HG03095 (cell line): ENCODE results near the gene SNX22.
"Not testable (repeated sequence)": the region's sequence is repeated elsewhere in the genome, so short reads cannot be mapped to it uniquely, and the experiment has no call there.

Experiments used
- ATAC-seq: cut with Tn5 transposase; IDR thresholded peaks from one replicate; pipeline ENCODE4 v1.9.1; 2021; ENCODE audit warnings: moderate library complexity; ENCODE audit not compliant: unreplicated experiment

SNX22 gene

DNA sequence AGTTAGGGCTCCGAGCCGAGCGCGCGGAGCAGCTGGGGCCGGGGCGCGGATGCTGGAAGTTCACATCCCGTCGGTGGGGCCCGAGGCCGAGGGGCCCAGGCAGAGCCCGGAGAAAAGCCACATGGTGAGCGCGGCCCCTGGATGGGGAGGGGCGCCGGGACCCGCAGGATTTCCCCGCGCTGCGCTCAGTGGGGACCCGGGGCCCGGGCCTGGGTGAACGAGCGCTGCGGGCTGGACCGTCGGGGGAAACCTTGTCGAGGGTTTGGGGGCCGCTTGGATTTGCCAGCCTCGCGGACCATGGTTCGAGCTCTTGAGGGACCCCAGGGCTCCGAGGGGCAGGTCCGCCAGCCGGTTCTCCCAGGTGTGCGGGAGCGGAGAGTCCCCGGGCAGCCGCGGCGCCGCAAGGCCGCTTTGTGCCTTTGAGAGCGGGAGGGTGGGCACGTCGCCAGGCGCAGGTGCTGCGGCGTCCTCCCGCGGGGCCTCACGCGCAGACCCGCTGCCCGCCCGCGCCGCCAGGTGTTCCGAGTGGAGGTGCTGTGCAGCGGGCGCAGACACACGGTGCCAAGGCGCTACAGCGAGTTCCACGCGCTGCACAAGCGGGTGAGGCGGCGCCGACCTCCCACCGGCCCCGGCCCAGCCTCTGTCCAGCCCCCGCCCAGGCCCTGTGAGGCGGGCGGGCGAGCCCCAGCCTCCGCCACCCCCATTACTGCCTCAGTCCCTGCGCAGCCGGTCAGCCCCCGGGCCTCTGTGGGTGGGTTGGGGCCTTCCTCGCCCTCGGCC lies at the start of gene SNX22:
Gene SNX22, plus strand, starts transcription at position 5 of the 780 bp plus-strand sequence. Its CDS starts 45 bp downstream, at position 50.
- no peak for ATAC-seq

DNA sequence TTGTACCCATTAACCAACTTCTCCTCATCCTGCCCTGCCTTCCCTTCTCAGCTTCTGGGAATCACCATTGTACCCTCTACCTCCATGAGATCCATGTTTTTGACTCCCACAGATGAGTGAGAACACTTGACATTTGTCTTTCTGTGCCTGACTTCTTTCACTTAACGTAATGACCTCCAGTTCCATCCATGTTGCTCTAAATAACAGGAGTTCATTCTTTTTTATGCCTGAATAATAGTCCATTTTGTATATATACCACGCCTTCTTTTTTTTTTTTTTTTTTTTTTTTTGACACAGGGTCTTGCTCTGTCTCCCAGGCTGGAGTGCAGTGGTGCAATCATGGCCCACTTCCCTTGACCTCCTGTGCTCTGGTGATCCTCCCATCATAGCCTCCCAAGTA lies 49.0 kb upstream of the SNX22 start:
- ATAC-seq: no peak

DNA sequence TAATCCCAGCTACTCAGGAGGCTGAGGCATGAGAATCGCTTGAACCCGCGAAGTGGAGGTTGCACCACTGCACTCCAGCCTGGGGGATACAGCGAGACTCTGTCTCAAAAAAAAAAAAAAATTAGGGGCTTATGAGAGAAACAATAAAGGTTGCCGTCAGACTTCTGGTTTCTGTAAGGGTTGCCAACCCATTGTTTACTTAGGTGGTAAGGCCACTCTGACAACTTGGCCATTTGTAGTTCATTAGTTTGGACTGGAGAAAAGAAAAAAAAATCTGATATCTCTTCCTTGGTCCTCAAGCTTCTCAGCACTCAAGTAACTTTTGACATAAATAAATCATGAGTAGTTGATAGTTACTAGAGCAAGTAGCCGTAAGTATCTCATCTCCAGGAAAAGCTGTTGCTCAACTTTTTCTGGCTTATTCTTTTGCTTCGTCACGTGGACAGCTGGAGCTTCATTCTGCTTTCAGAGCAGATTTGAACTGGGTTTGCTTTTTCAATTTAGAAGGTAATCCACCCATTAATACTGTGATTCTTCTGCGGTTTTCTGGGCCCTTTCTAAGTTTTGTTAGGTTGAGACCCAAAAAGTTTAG lies 46.3 kb upstream of the SNX22 start:
- no peak for ATAC-seq

DNA sequence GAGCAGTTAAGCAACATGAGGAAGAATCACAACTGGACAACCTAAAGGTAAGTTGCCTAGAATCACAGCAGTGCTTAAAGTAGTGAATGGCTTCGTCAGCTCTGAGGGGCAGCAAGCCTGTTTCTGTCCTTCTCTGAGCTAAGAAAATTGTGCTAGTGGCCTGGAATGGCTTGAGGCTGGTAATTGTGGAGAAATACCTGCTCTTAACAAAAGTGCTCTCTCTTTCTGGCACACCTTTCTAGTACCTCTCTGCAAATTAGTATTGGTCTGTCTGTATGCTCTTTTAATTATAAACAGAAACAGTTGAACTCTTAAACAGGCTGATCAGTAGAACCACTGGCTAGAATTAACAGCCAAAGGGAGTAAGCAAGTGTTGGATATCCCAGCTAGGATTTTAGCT lies 44.2 kb upstream of the SNX22 start:
- no peak for ATAC-seq

DNA sequence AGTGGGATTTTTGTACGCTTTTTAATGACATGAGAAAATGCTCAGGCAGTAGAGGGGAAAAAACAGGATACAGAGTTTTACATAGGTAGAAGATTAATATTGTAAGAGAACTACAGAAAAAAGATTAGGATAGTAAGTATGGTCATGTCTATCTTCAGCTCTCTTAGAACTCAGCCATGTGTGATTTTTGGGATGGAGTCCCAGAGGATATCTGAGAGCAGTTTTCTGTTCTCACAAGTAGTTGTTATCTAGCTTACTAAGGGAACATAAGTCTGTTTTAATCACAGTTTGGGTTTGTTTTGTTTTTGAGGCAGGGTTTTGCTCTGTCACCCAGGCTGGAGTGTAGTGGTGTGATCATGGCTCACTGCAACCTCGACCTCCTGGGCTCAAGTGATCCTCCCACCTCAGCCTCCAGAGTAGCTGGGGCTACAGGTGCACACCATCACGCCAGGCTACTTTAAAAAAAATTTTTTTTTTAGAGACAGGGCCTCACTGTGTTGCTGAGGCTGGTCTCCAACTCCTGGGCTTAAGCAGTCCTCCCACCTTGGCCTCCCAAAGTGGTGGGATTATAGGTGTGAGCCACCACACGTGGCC lies 41.3 kb upstream of the SNX22 start:
- ATAC-seq: not testable (repeated sequence)

DNA sequence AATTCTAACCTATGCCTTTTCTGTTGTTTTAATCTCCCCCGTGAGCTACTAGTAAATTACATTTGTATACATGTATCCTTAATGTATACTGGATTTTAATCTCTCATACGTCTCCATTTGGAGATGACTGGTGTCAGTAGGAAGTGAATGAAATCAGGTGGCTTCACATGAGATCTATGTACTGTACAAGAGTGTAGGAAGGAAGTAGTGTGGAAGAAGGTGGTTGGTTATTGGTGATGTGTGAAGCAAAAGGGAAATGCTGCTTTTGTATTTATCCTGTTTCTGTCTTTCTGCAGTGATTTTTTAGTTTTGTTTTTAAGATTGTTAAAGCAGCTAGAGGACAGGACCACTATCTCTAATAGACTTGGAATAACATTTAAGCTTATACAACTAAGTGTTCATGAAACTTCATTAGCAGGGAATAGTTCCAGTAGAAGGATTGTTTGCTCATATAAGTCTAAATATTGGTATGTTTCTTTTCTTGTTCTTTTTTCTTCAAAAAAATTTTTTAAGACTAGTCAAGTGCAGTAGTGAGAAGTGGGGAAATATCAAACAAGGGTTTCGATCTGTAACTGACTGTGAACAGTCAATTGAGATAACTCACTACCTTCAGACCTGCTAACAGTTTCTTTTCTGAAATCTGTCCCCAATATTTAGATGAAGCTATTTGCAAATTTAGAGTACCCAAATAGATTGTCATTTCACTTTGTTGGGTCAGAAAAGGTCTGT lies 40.4 kb upstream of the SNX22 start:
- no peak for ATAC-seq

DNA sequence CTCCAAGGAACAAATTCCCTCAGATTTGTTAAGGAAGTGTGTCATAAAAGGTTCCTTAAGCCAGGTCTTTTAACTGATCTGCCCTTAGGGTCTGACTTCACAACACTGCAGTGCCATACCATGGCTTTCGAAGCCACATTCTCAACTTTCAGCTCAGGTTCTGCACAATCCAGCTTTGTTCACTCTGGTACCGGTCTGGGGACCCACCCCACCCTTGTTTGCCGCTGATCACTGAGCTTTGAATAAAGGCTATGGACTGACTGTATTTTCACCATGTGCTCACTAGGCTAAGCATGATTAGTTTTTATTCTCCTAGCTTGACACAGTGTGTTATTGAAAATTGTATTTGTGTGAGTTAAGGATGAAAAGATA lies 39.9 kb upstream of the SNX22 start:
- no peak for ATAC-seq

DNA sequence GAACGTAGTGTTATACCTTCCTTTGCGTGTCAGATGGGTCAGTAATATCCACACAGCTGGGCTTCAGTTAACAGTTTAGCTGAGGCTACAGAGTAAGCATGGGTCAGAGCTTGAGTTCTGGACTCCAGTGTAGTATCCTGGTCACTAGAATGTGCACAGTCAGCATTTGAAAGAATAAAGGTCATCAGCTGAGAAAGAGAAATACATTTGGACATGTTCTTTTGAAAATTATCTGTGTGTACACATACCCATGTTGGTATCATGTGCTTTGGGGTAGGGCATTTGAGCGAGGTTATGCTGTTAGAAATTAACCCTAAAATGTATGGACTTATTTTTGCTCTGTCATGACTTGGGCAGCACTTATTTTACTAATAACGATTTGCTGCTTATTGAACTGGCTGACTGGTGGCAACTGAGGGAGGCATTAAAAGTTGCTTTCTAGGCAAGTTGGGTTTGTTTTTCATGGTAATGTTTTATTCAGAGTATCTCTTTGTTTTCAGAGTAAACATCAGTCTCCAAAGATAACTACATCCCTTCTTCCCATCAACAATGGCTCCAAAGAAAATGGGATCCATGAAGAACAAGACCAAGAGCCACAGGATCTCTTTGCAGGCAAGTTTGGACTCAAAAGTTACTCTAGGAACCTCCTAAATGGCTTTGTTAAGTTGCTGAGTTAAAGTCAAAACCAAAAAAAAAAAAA lies 39.3 kb upstream of the SNX22 start:
- no peak for ATAC-seq

DNA sequence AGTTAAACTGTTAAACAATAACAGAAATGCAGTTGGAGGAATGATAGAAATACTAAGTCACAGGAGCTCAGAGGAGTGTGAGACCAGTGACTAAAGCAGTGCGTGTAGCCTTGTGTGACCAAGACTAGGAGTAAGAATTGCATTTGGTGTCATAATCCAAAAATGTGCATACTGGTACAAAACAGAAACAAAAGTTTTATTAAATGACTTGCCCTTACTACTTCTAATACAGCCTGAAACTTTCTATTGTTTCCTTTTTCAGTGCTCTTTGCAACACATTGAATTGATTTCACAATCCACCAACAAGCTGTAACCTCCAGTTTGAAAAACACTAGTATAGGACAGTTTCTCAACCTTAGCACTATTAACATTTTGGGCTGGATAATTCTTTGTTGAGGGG lies 38.6 kb upstream of the SNX22 start:
- no peak for ATAC-seq

DNA sequence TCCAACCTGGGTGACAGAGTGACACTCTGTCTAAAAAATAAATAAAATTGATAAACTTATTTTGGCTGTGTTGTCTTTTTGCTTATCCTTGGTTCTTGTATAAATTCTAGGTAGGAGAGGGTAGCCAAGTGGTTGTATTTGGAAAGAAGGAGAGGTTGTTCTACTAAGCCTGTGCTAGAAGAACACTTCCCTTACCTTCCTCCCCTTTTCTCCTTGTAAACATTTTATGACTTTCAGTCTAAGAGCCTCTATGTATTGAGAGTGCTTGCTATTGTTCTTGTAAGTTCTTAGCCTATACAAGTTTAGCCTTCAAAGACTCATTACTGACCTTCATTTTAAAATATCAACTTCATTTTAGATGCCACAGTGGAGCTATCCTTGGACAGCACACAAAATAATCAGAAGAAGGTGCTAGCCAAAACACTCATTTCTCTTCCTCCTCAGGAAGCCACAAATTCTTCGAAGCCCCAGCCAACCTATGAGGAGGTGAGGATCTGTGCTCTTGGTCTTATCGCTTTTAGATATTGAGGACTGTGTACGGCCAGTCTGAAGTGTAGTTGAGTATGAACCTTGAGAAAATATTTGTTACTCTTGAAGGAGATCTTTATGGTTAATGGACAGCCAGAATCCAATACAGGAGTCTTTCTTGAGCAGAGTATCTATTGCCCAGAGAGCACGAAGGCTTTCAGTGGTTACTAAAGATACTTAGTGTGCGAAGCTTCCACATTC lies 33.6 kb upstream of the SNX22 start:
- no peak for ATAC-seq

DNA sequence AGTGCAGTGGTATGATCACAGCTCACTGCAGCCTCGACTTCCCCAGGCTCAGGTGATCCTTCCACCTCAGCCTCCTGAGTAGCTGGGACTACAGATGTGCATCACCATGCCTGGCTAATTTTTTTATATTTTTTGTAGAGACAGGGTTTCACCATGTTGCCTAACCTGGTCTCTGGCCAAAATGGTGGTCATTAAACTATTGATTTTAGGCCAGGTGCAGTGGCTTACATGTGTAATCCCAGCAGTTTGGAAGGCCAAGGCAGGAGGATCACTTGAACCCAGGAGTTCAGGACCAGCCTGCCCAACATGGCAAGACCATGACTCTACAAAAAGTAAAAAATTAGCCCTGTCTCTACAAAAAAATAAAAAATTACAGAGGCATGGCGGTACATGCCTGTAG lies 31.2 kb upstream of the SNX22 start:
- ATAC-seq: not testable (repeated sequence)

DNA sequence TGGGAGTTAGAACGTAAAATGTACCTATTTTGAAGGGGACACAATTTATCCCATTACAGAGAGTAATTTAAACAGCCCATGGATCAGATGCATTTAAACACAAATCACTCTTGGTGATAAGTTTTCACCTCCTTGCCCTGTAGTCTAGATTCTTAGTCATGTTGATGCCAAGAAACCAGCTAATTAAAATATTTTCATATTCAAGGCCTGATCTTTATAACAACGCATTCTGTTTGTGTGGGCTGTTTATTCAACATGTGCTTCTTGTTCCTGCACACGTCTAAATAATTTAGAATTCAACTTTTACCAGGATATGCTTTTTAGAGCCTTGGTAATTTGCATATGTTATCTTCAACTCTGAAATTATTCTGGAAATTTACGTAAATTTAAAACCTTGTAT lies 29.9 kb upstream of the SNX22 start:
- ATAC-seq: no peak

DNA sequence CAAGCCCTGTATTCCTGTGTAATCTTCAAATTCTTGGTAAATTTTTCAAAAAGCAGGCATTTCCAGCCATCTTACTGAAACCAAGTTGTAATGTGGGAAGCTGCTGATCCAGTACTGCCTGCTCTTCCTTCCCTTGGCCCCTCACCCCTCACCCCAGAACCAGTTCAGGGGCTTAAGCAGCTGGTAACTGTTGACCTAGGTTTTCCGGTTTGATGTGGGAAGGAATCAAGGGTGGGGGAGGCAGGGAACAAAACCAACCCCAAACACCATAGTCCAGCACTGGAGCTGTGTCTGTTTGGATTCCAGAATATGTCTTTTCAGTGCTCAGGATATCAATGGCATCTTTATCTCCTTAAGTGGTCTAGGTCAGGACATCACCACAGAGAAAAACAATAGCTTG lies 29.1 kb upstream of the SNX22 start:
- ATAC-seq: no peak

DNA sequence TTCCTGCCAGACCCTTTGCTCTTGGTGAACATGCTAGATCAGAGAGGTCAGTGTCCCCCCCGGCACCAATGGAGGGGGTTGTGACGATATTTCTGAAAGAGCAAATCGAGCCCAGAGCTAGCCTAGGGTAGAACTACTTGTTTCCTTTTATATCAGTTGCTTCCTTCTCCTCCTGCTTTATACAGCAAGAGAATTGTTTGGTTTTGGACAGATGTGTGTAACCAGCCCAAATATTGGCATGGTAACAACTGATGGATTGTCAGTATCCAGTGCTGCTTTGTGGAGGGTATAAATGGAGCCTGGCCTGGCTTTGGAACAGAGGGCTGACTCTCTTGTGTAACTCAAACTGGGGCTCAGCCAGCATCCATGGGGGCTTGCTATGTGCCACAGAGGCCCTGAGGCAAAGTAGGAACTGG lies 28.6 kb upstream of the SNX22 start:
- no peak for ATAC-seq

DNA sequence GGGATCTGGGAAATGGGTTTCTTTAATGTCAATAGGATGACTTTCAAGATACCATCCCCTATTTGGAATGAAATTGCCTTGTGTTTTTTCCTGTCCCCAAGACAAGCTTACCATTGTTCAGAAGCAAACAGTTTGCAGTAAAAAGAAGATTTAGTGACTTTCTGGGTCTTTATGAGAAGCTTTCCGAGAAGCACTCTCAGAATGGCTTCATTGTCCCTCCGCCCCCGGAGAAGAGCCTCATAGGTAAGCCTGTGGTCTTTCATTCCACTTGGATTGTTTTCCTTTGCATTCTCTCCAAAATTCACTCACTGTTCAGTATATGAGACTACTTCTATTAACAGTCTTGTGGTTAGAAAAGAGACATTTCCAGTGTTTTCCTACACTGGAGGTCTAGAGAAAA lies 25.6 kb upstream of the SNX22 start:
- ATAC-seq: no peak

DNA sequence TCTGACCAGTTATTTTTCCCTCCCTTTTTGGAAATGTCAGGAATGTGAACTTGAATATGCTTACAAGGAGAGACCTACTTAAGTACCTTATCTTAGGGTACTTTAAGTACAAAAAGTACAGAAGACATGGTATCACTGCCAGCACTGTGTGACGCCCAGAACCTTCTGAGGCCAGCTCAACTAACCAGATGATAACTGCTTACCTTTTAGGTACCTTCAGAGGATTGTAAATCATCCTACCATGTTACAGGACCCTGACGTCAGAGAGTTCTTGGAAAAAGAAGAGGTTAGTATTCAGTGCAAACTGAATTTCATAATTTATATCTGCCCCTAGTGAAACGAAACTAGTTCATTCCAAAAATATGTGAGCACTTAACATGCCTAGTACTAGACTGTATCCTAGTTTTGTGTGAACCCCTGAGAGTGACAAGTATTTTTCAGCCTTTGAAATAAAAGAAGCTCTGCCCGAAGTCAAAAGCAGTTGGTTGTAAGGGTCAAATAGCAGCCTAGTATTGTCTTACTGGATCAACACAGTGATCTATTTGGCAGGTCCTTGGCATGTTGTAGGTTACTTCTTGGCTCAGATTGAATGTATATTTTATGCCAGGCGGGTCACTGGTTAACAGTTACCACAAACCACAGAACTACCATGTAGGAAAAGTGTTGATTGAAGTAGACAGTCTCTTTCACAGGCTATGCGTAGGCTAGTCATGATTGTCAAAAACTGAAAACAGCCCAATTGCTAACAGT lies 23.8 kb upstream of the SNX22 start:
- no peak for ATAC-seq

DNA sequence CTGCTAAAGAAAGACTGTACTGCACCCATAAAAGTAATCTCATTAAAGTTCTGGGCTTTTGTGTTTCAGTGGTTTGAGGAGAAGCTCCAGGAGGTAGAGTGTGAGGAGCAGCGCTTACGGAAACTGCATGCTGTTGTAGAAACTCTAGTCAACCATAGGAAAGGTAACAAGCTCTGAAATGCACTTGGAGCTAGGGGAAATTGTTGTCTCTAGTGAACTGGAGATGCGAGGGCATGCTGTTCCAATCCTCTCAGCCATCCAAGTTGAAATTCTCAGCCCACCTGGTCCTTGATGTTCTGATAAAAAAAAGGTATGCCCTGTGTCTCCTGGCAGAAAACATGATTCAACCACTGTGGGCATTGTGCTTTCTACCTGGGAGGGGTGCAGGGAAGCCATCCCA lies 21.4 kb upstream of the SNX22 start:
- no peak for ATAC-seq

DNA sequence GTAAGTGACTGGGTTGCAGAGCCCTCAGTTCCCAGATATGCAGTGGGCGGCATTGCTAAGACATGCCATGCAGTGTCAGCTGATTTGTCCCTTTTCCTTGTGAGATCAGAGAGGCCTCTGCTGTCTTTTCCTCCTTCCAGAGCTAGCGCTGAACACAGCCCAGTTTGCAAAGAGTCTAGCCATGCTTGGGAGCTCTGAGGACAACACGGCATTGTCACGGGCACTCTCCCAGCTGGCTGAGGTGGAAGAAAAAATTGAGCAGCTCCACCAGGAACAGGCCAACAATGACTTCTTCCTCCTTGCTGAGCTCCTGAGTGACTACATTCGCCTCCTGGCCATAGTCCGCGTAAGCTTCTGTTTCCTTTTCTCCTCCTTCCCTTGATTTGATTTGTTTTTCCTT lies 20.0 kb upstream of the SNX22 start:
- no peak for ATAC-seq

DNA sequence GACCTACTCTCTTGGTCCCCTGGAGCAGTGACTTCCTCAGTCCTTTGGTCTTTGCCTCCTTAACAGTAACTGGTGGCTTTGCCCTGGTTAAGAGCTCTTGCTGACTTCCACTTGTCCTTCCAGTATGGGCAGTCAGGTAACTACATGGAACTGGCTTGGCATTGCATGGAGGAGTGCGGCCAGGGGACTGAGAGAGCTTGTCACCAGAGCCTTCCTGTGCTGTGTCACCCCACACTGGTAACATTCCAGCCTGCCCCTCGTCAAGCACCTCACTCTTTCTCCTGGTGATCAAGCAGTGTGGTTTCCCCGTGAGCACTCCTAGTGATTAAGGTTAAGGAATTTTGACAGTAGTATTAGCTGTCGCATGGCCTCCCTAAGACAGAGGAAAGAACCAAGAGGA lies 19.3 kb upstream of the SNX22 start:
- ATAC-seq: no peak
